WTC11 (cell line): ENCODE data around the gene TMEM202. TPM values are rescaled to one million over a fixed set of nuclear protein-coding genes. Genes with fewer than 3 reads are reported as not detected.

Experiments
- ATAC-seq: fragments of 200-7000 bp; cut with Tn5 transposase; 2 replicates; pipeline ENCODE4 v1.10.0; 2021; ENCODE audit warnings: mild to moderate bottlenecking, moderate library complexity
- CTCF ChIA-PET: fragments of 300-600 bp; sonication (Branson Sonifier 250); formaldehyde crosslinking; loops from one replicate; lab custom pipeline; 2021; ENCODE audit warnings: antibody characterized with exemption; lab: Charles Lee
- POLR2A ChIA-PET: fragments of 350-600 bp; sonication (Branson Sonifier 250); formaldehyde crosslinking; loops from one replicate; lab custom pipeline; 2021; ENCODE audit warnings: antibody characterized with exemption; lab: Charles Lee
- DNase-seq: peaks from one replicate; pipeline ENCODE4 v3.0.0; 2021; ENCODE audit warnings: low spot score
- H3K27ac Mint-ChIP-seq: 2 replicates; pipeline ENCODE4 v1.8.0; 2021; ENCODE audit warnings: mixed read lengths
- H3K27me3 Mint-ChIP-seq: 2 replicates; pipeline ENCODE4 v1.8.0; 2021; ENCODE audit warnings: low read depth, mild to moderate bottlenecking, moderate library complexity, mixed read lengths
- H3K36me3 Mint-ChIP-seq: 2 replicates; pipeline ENCODE4 v1.8.0; 2021; ENCODE audit warnings: mixed read lengths
- H3K4me1 Mint-ChIP-seq: 2 replicates; pipeline ENCODE4 v1.8.0; 2022; ENCODE audit warnings: mixed read lengths
- H3K4me3 Mint-ChIP-seq: 2 replicates; pipeline ENCODE4 v1.8.0; 2021; ENCODE audit warnings: mild to moderate bottlenecking, moderate library complexity, mixed read lengths
- H3K9me3 Mint-ChIP-seq: 2 replicates; pipeline ENCODE4 v1.8.0; 2021; ENCODE audit warnings: mixed read lengths
- ARID4B ChIP-seq: sonication (generic); formaldehyde crosslinking; IDR thresholded peaks from 2 replicates; pipeline ENCODE4 v1.8.0; 2023; ENCODE audit warnings: missing genetic modification reagents, mild to moderate bottlenecking, borderline replicate concordance
- ATF6 ChIP-seq: sonication (generic); formaldehyde crosslinking; IDR thresholded peaks from 2 replicates; pipeline ENCODE4 v1.8.1; 2023; ENCODE audit warnings: mild to moderate bottlenecking, missing genetic modification reagents
- CBFB ChIP-seq: sonication (generic); formaldehyde crosslinking; IDR thresholded peaks from 2 replicates; pipeline ENCODE4 v1.8.1; 2022; ENCODE audit warnings: mild to moderate bottlenecking, low read depth, missing genetic modification reagents
- EMX1 ChIP-seq: fragments of 250-450 bp; sonication (Bioruptor Pico); IDR thresholded peaks from 2 replicates; pipeline ENCODE4 v1.8.0; 2021; ENCODE audit warnings: mild to moderate bottlenecking
- ESRRA ChIP-seq: sonication (generic); formaldehyde crosslinking; IDR thresholded peaks from 2 replicates; pipeline ENCODE4 v1.8.1; 2022; ENCODE audit warnings: mild to moderate bottlenecking, missing genetic modification reagents, borderline replicate concordance
- HMGA2 ChIP-seq: fragments of 250-450 bp; sonication (Bioruptor Pico); IDR thresholded peaks from 2 replicates; pipeline ENCODE4 v1.4.0; 2021; ENCODE audit warnings: mild to moderate bottlenecking, moderate library complexity
- JAZF1 ChIP-seq: fragments of 250-450 bp; sonication (Bioruptor Pico); IDR thresholded peaks from 2 replicates; pipeline ENCODE4 v1.9.0; 2021; ENCODE audit warnings: moderate library complexity, mild to moderate bottlenecking, inconsistent platforms
- PRDM15 ChIP-seq: sonication (generic); formaldehyde crosslinking; IDR thresholded peaks from 2 replicates; pipeline ENCODE4 v1.8.0; 2022; ENCODE audit warnings: missing genetic modification reagents
- PREB ChIP-seq: sonication (generic); formaldehyde crosslinking; IDR thresholded peaks from 2 replicates; pipeline ENCODE4 v1.8.1; 2022; ENCODE audit warnings: mild to moderate bottlenecking, missing genetic modification reagents, moderate library complexity, borderline replicate concordance
- SMAD3 ChIP-seq: sonication (generic); formaldehyde crosslinking; IDR thresholded peaks from 2 replicates; pipeline ENCODE4 v1.8.0; 2022; ENCODE audit warnings: missing genetic modification reagents, mild to moderate bottlenecking, borderline replicate concordance
- SOX15 ChIP-seq: fragments of 250-450 bp; sonication (Bioruptor Pico); IDR thresholded peaks from 2 replicates; pipeline ENCODE4 v1.9.0; 2021; ENCODE audit warnings: mild to moderate bottlenecking
- TCF7 ChIP-seq: sonication (generic); formaldehyde crosslinking; IDR thresholded peaks from 2 replicates; pipeline ENCODE4 v1.8.0; 2022; ENCODE audit warnings: mild to moderate bottlenecking, low read depth, missing genetic modification reagents, moderate library complexity
- ZNF281 ChIP-seq: sonication (generic); formaldehyde crosslinking; IDR thresholded peaks from 2 replicates; pipeline ENCODE4 v1.8.0; 2023; ENCODE audit warnings: mild to moderate bottlenecking, missing genetic modification reagents
- ZNF425 ChIP-seq: fragments of 250-450 bp; sonication (Bioruptor Pico); conservative IDR thresholded peaks from 2 replicates; pipeline ENCODE4 v1.9.0; 2021; ENCODE audit warnings: mild to moderate bottlenecking
- total RNA-seq: library from RNA; stranded (reverse); gene quantifications from 3 replicates; pipeline ENCODE4 v1.2.3, GENCODE V29; 2021

The TMEM202 gene
- total RNA-seq, 1 experiment from 2014 or later, result not detected

- TF ChIP-seq PRDM15 (CRISPR knock-in tag), result no peak
- TF ChIP-seq HMGA2, result no peak
- no peak for TF ChIP-seq ZNF425 (CRISPR knock-in tag)
- no peak for TF ChIP-seq ATF6 (CRISPR knock-in tag)
- TF ChIP-seq ZNF281 (CRISPR knock-in tag), result no peak
- TF ChIP-seq EMX1 (CRISPR knock-in tag), result no peak
- no peak for TF ChIP-seq SOX15 (CRISPR knock-in tag)
Observed at GRCh38 chr15:72372361-72372760, 25.7 kb upstream of the TMEM202 start (continued).

GRCh38 chr15:72375501-72375845, 22.6 kb upstream of the TMEM202 start:
- ATAC-seq, result peak; percentile 74
- H3K4me3 Mint-ChIP-seq, result peak overlapping the region; percentile 90
- peaks cover 19% of the 10 kb centered on the region for H3K4me1 Mint-ChIP-seq
- ChIA-PET CTCF (interaction anchor here (0.7 to 1.0 kb wide), 2 partner anchors 225 to 295 kb away, joined by 3 read pairs; no protein-coding TSS in a partner anchor), POLR2A (interaction anchor here (0.6 to 0.7 kb wide), 3 partner anchors 65 to 169 kb away, joined by 3 to 4 read pairs (median 3); no protein-coding TSS in a partner anchor)
- H3K36me3 Mint-ChIP-seq, result no peaks in the 10 kb centered on the region
- TF ChIP-seq TCF7 (CRISPR knock-in tag) (peak; percentile 40; the same call in 1 of the 2 replicates), EMX1 (CRISPR knock-in tag) (no peak), SMAD3 (CRISPR knock-in tag) (0 out of 2 replicates have a peak, but pooled peaks have one; percentile 1), ESRRA (CRISPR knock-in tag) (peak; percentile 11; the same call in 1 of the 2 replicates)
- H3K27ac Mint-ChIP-seq, result peak overlapping the region; percentile 93
- no peaks in the 10 kb centered on the region for H3K9me3 Mint-ChIP-seq
- DNase-seq, result no peak
- no peaks in the 10 kb centered on the region; the same call in 1 of the 2 replicates for H3K27me3 Mint-ChIP-seq

- peak within 1 kb of the TSS; percentile 90 for H3K4me3 Mint-ChIP-seq
- CTCF ChIA-PET, result interaction anchor here (0.7 to 1.0 kb wide), 2 partner anchors 224 to 295 kb away, joined by 3 read pairs; no protein-coding TSS in a partner anchor
- POLR2A ChIA-PET, result interaction anchor here (0.6 kb wide), 1 partner anchor 65 kb away, joined by 3 read pairs; no protein-coding TSS in a partner anchor
- H3K9me3 Mint-ChIP-seq, result no peaks in the 10 kb centered on the region
- H3K36me3 Mint-ChIP-seq, result no peaks in the 10 kb centered on the region
- peak; percentile 94 for ATAC-seq
- peaks cover 19% of the 10 kb centered on the region for H3K4me1 Mint-ChIP-seq
- peak; percentile 100 for DNase-seq
- peaks cover 3% of the 10 kb centered on the region for H3K27me3 Mint-ChIP-seq
- peak within 1 kb of the TSS; percentile 95 for H3K27ac Mint-ChIP-seq
- no peak for TF ChIP-seq PREB (CRISPR knock-in tag)
- TF ChIP-seq ARID4B (CRISPR knock-in tag), result peak; percentile 99
- TF ChIP-seq JAZF1 (CRISPR knock-in tag), result no peak
- peak; percentile 95; the same call in 1 of the 2 replicates for TF ChIP-seq CBFB
Observed at GRCh38 chr15:72375846-72376581, 22.1 kb upstream of the TMEM202 start, which contains the start of gene HEXA. Gene HEXA (minus strand): TSS chr15:72376014. CDS start chr15:72375972, 42 bp downstream.
